ENCODE measurements around the gene EPHB1.
A peak's percentile ranks its signal among the peaks of the same experiment; 100 is the strongest.
"Not testable (repeated sequence)": the region's sequence is repeated elsewhere in the genome, so short reads cannot be mapped to it uniquely, and the experiment has no call there.

Gene EPHB1

GRCh38 chr3:134965865-134966481 is 170.9 kb downstream of the EPHB1 start:
- Histone ChIP-seq H3K36me3 (replicated peaks in 1 of 2; ENCODE audit: control insufficient read depth in 2 of 2, insufficient read depth in 2 of 2, low read length in 2 of 2) (no peaks in the 10 kb centered on the region), H3K14ac (ENCODE audit: low read length) (no peak overlapping the region), H4K91ac (ENCODE audit: low read depth, low read length, poor library complexity) (no peak overlapping the region), H3K27ac (replicated peaks; ENCODE audit: low read length) (peak overlapping the region; percentile 31), H3K9ac (ENCODE audit: low read depth, low read length, poor library complexity) (no peak overlapping the region), H2BK120ac (ENCODE audit: low read depth, low read length) (no peak overlapping the region), H3K27me3 (ENCODE audit: control insufficient read depth in 3 of 3, insufficient read depth in 3 of 3, low read depth in 1 of 3, low read length in 3 of 3) (no peaks in the 10 kb centered on the region), H3K4me1 (ENCODE audit: control insufficient read depth in 2 of 2, insufficient read depth in 1 of 2, low read depth in 1 of 2, low read length in 2 of 2) (peaks cover 3 to 14% of the 10 kb centered on the region in 2 donors), H2BK5ac (ENCODE audit: low read length) (no peak overlapping the region), H2AFZ (ENCODE audit: low read length) (peak overlapping the region; percentile 28), H3K9me3 (replicated peaks in 1 of 2; ENCODE audit: control insufficient read depth in 2 of 2, insufficient read depth in 1 of 2, low read depth in 1 of 2, low read length in 2 of 2) (no peaks in the 10 kb centered on the region), H2BK12ac (ENCODE audit: low read length) (no peak overlapping the region), H2AK5ac (ENCODE audit: low read depth, low read length) (no peak overlapping the region), H3K4me2 (ENCODE audit: insufficient read depth, low read length, poor library complexity, severe bottlenecking) (no peak overlapping the region), H3K18ac (ENCODE audit: low read length) (peak overlapping the region; percentile 5), H3K4ac (ENCODE audit: low read length) (no peak overlapping the region), H3K79me1 (ENCODE audit: low read depth, low read length) (no peaks in the 10 kb centered on the region), H3K4me3 (ENCODE audit: low read length in 2 of 2) (no peak overlapping the region), H3K23ac (ENCODE audit: low read depth, low read length, poor library complexity) (no peak overlapping the region), H2BK15ac (ENCODE audit: low read length) (no peak overlapping the region), H4K8ac (ENCODE audit: low read depth, low read length) (no peak overlapping the region)
- no peak for DNase-seq (ENCODE audit: low spot score)
- no CpG with 5 or more reads among the region's 3 CpGs for WGBS, 2 donors (ENCODE audit: extremely low coverage in 2 of 2, insufficient read length in 2 of 2, insufficient replicate concordance in 1 of 2)

GRCh38 chr3:134970895-134971294 is 175.8 kb downstream of the EPHB1 start:
- H2AK5ac ChIP-seq (ENCODE audit: low read depth, low read length) = no peak overlapping the region
- H3K9ac ChIP-seq (ENCODE audit: low read depth, low read length, poor library complexity) = no peak overlapping the region
- no peaks in the 10 kb centered on the region for H3K9me3 ChIP-seq (replicated peaks in 1 of 2; ENCODE audit: control insufficient read depth in 2 of 2, insufficient read depth in 1 of 2, low read depth in 1 of 2, low read length in 2 of 2)
- no peak overlapping the region for H4K8ac ChIP-seq (ENCODE audit: low read depth, low read length)
- no peaks in the 10 kb centered on the region for H3K36me3 ChIP-seq (replicated peaks in 1 of 2; ENCODE audit: control insufficient read depth in 2 of 2, insufficient read depth in 2 of 2, low read length in 2 of 2)
- no peaks in the 10 kb centered on the region for H3K79me1 ChIP-seq (ENCODE audit: low read depth, low read length)
- no peak overlapping the region for H3K27ac ChIP-seq (replicated peaks; ENCODE audit: low read length)
- no CpG with 5 or more reads among the region's 2 CpGs for WGBS, 2 donors (ENCODE audit: extremely low coverage in 2 of 2, insufficient read length in 2 of 2, insufficient replicate concordance in 1 of 2)
- H4K91ac ChIP-seq (ENCODE audit: low read depth, low read length, poor library complexity) = no peak overlapping the region
- peak overlapping the region; percentile 39 for H2AFZ ChIP-seq (ENCODE audit: low read length)
- no peak overlapping the region for H3K14ac ChIP-seq (ENCODE audit: low read length)
- H3K18ac ChIP-seq (ENCODE audit: low read length) = no peak overlapping the region
- H3K4me2 ChIP-seq (ENCODE audit: insufficient read depth, low read length, poor library complexity, severe bottlenecking) = no peak overlapping the region
- no peak for DNase-seq (ENCODE audit: low spot score)
- no peaks in the 10 kb centered on the region for H3K27me3 ChIP-seq (ENCODE audit: control insufficient read depth in 3 of 3, insufficient read depth in 3 of 3, low read depth in 1 of 3, low read length in 3 of 3)
- H2BK15ac ChIP-seq (ENCODE audit: low read length) = no peak overlapping the region
- no peak overlapping the region for H2BK12ac ChIP-seq (ENCODE audit: low read length)
- H3K4me1 ChIP-seq (ENCODE audit: control insufficient read depth in 2 of 2, insufficient read depth in 1 of 2, low read depth in 1 of 2, low read length in 2 of 2) = peaks cover 13 to 15% of the 10 kb centered on the region in 2 donors
- no peak overlapping the region for H3K4me3 ChIP-seq (ENCODE audit: low read length in 2 of 2)
- no peak overlapping the region for H3K4ac ChIP-seq (ENCODE audit: low read length)
- H2BK120ac ChIP-seq (ENCODE audit: low read depth, low read length) = no peak overlapping the region
- H3K23ac ChIP-seq (ENCODE audit: low read depth, low read length, poor library complexity) = no peak overlapping the region
- no peak overlapping the region for H2BK5ac ChIP-seq (ENCODE audit: low read length)

GRCh38 chr3:134971306-134971705 is 176.2 kb downstream of the EPHB1 start:
- Histone ChIP-seq H2BK15ac (ENCODE audit: low read length) (no peak overlapping the region), H2BK120ac (ENCODE audit: low read depth, low read length) (no peak overlapping the region), H3K9ac (ENCODE audit: low read depth, low read length, poor library complexity) (no peak overlapping the region), H3K4me1 (ENCODE audit: control insufficient read depth in 2 of 2, insufficient read depth in 1 of 2, low read depth in 1 of 2, low read length in 2 of 2) (peaks cover 13% of the 10 kb centered on the region in 2 donors), H2AK5ac (ENCODE audit: low read depth, low read length) (no peak overlapping the region), H3K27ac (replicated peaks; ENCODE audit: low read length) (no peak overlapping the region), H3K18ac (ENCODE audit: low read length) (no peak overlapping the region), H3K9me3 (replicated peaks in 1 of 2; ENCODE audit: control insufficient read depth in 2 of 2, insufficient read depth in 1 of 2, low read depth in 1 of 2, low read length in 2 of 2) (no peaks in the 10 kb centered on the region), H2BK12ac (ENCODE audit: low read length) (no peak overlapping the region), H3K4me3 (ENCODE audit: low read length in 2 of 2) (no peak overlapping the region), H2AFZ (ENCODE audit: low read length) (peak overlapping the region; percentile 39), H4K91ac (ENCODE audit: low read depth, low read length, poor library complexity) (no peak overlapping the region), H3K4me2 (ENCODE audit: insufficient read depth, low read length, poor library complexity, severe bottlenecking) (no peak overlapping the region), H2BK5ac (ENCODE audit: low read length) (no peak overlapping the region), H3K79me1 (ENCODE audit: low read depth, low read length) (no peaks in the 10 kb centered on the region), H4K8ac (ENCODE audit: low read depth, low read length) (no peak overlapping the region), H3K4ac (ENCODE audit: low read length) (no peak overlapping the region), H3K14ac (ENCODE audit: low read length) (no peak overlapping the region), H3K36me3 (replicated peaks in 1 of 2; ENCODE audit: control insufficient read depth in 2 of 2, insufficient read depth in 2 of 2, low read length in 2 of 2) (no peaks in the 10 kb centered on the region), H3K23ac (ENCODE audit: low read depth, low read length, poor library complexity) (no peak overlapping the region), H3K27me3 (ENCODE audit: control insufficient read depth in 3 of 3, insufficient read depth in 3 of 3, low read depth in 1 of 3, low read length in 3 of 3) (no peaks in the 10 kb centered on the region)
- WGBS, 2 donors (ENCODE audit: extremely low coverage in 2 of 2, insufficient read length in 2 of 2, insufficient replicate concordance in 1 of 2) = no CpG with 5 or more reads among the region's 3 CpGs
- DNase-seq (ENCODE audit: low spot score) = no peak

GRCh38 chr3:134971907-134972306 is 176.8 kb downstream of the EPHB1 start:
- H2BK120ac ChIP-seq (ENCODE audit: low read depth, low read length); H3K27ac ChIP-seq (replicated peaks; ENCODE audit: low read length); H2BK15ac ChIP-seq (ENCODE audit: low read length); H3K4me2 ChIP-seq (ENCODE audit: insufficient read depth, low read length, poor library complexity, severe bottlenecking); H2BK5ac ChIP-seq (ENCODE audit: low read length); H2AK5ac ChIP-seq (ENCODE audit: low read depth, low read length); H3K79me1 ChIP-seq (ENCODE audit: low read depth, low read length); H4K8ac ChIP-seq (ENCODE audit: low read depth, low read length); DNase-seq (ENCODE audit: low spot score); H3K4ac ChIP-seq (ENCODE audit: low read length); H4K91ac ChIP-seq (ENCODE audit: low read depth, low read length, poor library complexity); H2BK12ac ChIP-seq (ENCODE audit: low read length); H3K14ac ChIP-seq (ENCODE audit: low read length); H2AFZ ChIP-seq (ENCODE audit: low read length); H3K36me3 ChIP-seq (replicated peaks in 1 of 2; ENCODE audit: control insufficient read depth in 2 of 2, insufficient read depth in 2 of 2, low read length in 2 of 2); H3K9me3 ChIP-seq (replicated peaks in 1 of 2; ENCODE audit: control insufficient read depth in 2 of 2, insufficient read depth in 1 of 2, low read depth in 1 of 2, low read length in 2 of 2); H3K18ac ChIP-seq (ENCODE audit: low read length); H3K9ac ChIP-seq (ENCODE audit: low read depth, low read length, poor library complexity); H3K23ac ChIP-seq (ENCODE audit: low read depth, low read length, poor library complexity); H3K27me3 ChIP-seq (ENCODE audit: control insufficient read depth in 3 of 3, insufficient read depth in 3 of 3, low read depth in 1 of 3, low read length in 3 of 3); H3K4me3 ChIP-seq (ENCODE audit: low read length in 2 of 2): not testable (repeated sequence)
- peaks cover 7 to 13% of the 10 kb centered on the region in 2 donors for H3K4me1 ChIP-seq (ENCODE audit: control insufficient read depth in 2 of 2, insufficient read depth in 1 of 2, low read depth in 1 of 2, low read length in 2 of 2)
